ENCODE data around the gene TXNDC2. TPM values are rescaled to one million over a fixed set of nuclear protein-coding genes. Genes with fewer than 3 reads are reported as not detected.
"Not testable (repeated sequence)": the region's sequence is repeated elsewhere in the genome, so short reads cannot be mapped to it uniquely, and the experiment has no call there.

TXNDC2 gene
- under 0.01 TPM in 1 of 2 replicates, not detected in the other for total RNA-seq

DNA sequence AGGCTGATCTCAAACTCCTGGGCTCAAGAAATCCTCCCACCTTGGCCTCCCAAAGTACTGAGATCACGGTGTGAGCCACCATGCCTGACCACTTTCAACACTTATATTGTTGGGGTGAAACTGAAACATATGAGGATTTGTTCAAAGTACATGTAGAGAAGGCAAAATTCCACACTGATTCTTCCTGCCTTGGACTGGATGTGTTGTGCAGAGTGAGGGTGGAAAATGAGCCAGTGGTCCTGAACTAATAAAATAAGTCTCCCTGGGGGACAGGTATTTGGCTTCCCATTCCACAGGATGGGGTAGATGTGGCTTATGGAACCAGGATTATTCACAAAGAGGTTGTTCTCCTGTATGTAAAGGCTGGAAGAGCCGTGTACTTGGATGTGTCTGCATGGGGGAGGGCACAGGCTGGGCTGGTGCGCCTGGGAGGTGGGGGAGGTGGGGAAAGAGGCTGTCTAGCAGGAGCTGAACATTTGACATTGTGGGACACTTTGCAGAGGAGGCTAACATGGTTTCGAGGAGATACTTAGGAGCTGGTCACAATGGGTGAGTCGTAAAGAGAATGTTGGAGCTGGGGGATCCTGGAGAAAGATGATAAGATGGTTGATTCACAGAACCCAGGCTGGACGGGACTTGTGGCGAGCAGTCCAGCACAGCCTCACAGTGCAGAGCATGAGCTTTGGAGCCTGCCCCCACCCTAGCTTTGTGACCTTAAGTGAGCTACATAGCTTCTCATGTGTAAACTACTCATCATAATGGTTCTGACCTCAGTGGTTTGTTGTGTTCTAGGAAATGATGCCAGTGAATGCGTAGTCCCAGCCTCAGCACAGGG lies at the start of gene TXNDC2:
Gene TXNDC2, plus strand, starts transcription at position 804 of the 835 bp plus-strand sequence. CDS start 708 bp downstream, outside the sequence.
- DNase-seq (ENCODE audit: low read depth in 2 of 2): no peak

DNA sequence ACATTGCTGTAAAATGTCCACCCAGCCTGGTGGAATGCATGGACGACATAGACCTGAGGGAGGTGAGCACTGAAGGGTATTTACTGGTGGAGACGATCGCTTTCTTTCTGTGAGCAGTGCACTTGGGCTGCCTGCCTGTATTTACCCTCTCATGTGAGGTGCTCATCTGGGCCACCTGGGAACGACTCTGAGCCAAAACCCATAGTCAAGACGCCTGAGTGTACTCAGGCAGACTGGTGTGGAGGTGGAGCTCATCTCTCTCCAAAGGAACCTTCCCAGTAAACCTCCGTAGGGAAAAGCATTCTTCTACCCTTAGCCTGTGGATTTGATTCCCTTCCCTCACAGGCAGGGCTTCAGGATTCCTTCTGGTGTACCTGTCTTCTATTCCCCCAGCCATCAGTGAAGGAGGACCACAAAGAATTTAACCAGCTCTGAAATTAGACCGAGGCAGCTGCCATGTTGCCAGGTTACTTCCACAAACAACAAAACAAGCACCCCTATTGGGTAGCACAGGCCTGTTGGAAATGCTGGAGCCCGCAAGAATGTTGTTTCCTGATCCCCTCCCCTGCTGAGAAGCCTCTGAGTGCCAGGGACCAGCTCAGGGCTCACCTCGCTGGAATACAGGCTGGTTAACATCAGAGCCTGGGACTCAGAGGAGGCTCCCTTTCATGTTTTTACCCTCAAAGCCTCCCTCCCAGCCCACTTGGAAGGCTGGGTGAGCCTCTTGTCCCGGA lies 47.5 kb upstream of the TXNDC2 start:
- DNase-seq (ENCODE audit: low read depth in 2 of 2): no peak

DNA sequence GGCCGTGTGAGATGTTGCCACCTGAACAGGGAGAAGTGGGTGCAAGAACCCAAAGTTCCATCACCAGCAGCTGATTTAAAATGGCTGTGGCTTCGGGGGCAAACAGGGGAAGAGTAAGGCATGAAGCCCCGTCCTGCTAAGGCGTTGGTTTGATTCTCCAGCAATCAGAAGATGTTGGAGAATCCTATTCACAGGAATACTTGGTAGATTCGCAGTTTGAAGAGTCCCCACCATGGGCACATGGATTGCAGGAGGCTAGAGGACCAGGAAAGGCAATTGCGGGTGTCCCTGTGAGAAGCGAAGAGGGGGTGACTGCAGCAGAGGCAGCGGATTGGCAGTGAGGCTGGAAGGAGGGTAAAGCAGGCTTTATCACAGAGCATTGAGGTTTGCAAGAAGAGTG lies 46.6 kb upstream of the TXNDC2 start:
- no peak for DNase-seq (ENCODE audit: low read depth in 2 of 2)

DNA sequence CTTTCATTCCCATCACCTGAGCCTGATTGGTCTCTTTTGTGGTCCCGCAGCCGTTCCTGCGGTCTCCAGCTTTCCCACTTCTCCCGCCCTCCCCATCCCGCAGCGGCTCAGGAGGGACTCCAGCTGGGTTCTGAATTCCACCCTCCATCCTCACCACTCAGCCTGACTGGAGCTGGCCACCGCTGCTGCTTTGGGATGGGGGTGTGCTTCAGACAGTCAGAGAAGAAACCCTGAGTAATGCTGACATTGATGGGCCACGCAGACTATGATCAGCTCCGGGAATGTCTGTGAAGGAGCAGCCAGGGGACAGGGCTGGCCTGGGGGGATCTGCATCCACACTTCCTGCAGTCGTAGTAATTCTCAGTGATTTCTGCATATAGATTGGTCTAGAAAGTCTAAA lies 45.9 kb upstream of the TXNDC2 start:
- DNase-seq (ENCODE audit: low read depth in 2 of 2): no peak

DNA sequence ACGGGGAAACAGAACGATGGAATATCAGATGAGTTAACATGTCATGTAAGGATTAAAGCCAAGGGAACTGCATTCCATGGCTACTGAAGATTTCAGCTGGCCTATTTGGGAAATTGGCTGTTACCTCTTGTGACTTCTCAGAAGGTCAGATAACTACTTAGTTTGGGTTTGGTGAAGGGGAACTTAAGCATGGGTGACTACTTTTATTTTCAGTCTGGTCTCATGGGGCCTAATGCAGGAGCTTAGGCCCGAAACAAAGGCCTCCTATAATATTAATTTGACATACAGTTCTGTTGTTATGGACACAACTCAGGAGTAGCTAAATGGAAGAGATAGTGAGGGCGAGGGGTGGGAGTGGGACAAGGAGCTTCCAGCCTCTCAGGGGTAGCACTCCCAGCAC lies 44.0 kb upstream of the TXNDC2 start:
- DNase-seq (ENCODE audit: low read depth in 2 of 2): no peak

DNA sequence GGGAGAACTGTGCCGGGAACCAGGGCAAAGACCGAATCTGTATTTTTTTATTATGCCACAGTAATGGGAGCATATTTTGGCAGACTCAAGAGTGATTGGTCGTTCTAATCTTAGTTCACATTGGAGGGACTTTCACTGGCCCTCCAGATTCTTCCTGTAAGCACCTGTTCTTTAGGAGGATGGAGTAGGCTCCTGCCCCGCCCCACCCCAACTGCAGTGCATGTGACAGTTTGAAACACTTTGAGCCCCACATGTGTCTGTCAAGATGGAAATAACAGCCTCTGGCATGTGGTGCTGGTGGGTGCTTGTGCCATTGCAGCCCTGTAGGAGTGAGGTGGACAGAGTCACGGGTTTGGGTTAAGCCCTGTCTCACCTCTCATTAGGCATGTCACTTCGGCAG lies 43.3 kb upstream of the TXNDC2 start:
- DNase-seq (ENCODE audit: low read depth in 2 of 2): no peak

DNA sequence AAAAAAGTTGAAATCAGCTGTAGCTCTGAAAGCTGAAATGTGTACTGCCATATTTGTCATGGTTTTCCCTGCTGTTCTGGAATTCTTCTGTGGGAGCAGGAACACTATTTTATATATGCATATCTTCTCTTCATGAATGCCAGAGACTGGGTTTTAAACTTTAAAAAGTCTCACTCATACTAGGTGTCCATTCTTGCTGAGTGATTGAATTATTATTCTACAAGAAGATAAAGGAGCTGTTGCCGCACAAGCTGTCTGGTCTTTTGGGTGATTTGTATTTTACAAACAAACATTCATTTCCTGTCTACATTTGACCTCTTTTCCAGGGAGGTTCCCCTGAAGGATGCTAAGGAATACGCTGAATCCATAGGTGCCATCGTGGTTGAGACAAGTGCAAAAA lies 40.5 kb upstream of the TXNDC2 start:
- DNase-seq (ENCODE audit: low read depth in 2 of 2): peak in 1 of 2 donors; percentile 25

DNA sequence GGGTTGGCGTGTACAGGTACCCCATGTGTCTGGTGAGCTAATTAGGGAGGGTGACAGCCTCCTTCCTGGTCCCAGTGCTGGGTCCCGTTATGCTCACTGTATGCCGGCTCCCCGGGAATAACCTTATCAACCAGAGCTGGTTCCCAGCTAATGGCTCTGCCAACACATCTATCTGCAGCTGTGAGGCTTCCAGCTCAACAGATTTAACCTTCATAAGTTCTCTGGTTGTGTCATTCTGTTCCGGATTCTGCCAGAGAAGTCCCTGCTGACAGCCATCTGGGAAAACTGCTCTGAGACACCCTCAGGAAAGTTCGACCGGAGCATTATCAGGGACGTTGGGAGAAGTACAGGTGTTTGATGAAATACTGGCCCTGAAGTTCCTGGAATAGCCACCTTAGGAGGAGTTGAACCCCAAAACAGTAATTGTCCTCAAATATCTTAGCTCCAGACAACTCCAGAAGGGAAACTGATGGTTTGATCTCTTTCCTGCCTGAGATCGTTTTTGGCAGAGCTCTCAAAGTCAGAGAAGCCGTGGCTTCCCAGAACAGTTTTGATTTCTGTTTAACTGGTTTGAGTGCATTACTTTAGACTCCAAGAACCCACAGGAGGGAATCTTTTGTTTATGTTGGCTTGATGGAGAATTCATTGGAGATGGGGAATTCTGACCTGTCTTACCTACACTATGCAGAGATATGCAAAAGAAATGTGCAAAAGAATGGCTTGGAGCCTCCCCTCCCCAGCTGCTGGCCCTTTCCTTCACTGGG lies 39.4 kb upstream of the TXNDC2 start:
- DNase-seq (ENCODE audit: low read depth in 2 of 2): peak; percentile 33 to 60

DNA sequence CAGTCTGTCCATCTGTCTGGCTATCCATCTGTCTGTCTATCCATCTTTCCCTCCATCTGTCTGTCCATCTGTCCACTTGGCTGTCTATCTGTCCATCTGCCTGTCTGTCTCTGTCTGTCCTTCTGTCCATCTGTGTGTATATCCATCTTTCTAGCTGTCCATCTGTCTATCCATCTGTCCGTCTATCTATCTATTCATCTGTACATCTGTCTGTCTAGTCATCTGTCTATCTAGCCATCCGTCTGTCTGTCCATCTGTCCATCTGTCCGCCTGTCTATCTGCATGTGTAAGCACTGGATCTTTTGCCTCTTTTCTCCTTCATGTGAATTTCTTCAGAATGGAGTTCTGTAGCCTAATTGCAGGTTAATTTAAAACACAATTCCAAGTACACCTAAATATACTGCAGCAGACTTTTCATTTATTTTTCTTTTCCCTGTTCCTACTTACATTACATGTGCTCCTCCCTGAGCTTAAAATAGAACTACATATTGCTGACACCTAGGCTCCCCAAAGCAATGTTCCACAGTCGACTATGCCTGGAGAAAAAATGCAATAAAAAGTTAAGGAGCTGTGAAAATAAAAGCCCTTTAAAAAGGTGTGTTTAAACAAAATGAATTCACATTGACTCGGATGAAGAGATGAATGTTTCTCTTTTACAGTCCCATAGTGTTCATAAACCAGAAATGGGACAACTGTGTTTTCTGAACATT lies 37.4 kb upstream of the TXNDC2 start:
- no peak for DNase-seq (ENCODE audit: low read depth in 2 of 2)

DNA sequence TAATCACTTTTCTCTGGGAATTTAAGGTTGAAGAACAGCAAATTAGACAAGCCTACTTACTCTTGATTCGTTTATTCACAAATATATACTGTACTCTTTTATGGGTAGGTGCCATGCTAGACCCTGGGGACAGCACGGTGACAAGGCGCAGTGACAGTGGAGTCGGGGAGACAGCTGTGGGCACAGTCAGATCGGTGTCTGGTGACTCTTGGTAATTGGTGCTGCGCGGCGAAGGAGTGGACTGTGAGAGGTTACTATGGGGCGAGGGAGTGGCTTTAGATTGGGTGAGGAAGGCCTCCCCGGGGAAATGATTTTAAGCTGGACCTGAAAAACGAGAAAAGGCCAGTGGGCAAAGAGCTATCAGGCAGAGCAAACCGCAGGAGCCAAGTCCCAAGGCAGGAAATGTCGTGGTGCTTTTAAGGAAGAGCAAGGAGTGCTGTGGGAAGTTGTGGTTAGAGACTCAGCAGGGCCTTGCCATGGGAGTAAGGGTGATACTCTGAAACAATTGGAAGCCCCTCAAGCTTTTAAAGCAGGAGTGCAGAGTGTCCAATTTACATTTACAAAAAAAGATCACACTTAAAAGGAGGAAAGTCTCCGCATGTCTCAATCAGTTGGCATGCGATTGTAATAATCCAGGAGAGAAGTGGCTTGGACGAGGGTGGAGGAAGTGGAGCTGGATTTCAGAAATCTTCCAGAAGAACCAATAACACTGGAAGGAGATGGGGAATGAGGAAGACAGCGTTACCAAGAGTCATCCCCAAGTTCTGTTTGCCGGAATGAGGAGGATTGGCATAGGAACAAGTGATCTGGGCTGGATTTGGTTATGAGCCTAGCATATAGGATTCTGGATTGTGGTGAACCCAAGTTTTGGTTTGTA lies 36.1 kb upstream of the TXNDC2 start:
- DNase-seq (ENCODE audit: low read depth in 2 of 2): peak in 1 of 2 donors; percentile 69

DNA sequence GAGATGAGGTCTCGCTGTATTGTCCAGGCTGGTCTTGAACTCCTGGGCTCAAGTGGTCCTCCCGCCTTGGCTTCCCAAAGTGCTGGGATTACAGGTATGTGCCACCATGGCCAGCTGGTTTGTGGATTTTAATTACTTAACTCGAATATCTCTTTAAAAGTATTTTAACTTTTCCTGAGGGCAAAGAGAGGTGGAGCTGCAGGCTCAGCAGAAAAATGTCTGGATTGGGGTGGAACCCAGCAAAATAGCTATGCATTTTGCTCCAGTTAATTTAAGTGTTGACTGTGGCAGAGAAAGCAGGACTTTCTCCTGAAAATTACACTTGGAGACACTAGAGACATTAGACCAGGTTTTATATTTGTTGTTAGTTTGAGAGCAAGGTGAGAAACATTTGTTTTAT lies 35.5 kb upstream of the TXNDC2 start:
- no peak for DNase-seq (ENCODE audit: low read depth in 2 of 2)

DNA sequence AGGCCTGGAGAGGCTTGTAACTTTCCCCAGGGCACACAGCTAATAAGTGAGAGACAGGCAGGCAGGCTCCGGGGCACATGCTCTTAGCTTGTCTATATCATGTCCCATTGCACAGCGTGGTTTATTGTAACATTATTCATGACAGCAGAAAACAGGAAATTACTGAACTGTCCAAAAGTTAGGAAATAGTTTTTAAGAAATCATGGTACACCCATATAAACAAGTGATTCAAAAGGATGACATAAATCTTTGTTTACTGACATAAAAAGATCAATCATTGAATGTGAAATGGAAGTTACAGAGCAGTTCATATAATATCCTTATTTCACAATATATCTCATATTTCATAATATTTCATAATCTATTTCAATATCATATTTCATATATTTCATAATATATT lies 34.3 kb upstream of the TXNDC2 start:
- DNase-seq (ENCODE audit: low read depth in 2 of 2): peak in 1 of 2 donors; percentile 37

DNA sequence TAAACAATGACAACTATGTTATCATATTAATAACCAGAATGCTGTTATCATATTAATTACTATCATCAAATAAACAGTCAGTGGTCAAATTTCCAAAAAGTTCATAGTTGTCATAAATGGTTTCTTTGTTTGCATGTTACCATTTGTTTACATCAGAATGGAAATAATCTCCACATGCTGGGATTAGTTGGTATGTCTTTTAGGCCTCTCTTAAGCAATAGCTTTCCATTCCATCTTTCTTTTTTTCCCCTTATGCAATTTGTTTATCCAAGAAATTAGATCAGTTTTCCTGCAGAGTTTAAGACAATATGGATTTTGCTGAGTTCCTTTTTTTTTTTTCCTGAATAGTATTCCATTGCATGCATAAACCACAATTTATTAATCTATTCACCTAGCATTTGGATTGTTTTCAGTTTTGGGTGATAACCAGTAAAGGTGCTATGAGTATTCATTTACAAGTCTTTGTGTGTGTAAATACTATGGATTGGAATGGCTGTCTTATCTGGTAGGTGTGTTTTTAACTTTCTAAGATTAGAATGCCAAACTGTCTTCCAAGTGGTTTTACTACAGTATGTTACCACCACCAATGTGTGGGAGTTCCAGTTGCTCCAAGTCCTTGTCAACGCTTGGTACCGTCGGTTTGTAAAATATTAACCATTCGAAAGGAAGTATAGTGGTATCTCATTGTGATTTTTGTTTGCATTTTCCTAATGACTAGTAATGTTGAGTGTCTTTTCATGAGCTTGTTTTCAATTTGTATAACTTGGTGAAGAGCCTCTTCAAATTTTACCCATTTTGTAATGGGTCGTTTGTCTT lies 33.3 kb upstream of the TXNDC2 start:
- DNase-seq (ENCODE audit: low read depth in 2 of 2): no peak

DNA sequence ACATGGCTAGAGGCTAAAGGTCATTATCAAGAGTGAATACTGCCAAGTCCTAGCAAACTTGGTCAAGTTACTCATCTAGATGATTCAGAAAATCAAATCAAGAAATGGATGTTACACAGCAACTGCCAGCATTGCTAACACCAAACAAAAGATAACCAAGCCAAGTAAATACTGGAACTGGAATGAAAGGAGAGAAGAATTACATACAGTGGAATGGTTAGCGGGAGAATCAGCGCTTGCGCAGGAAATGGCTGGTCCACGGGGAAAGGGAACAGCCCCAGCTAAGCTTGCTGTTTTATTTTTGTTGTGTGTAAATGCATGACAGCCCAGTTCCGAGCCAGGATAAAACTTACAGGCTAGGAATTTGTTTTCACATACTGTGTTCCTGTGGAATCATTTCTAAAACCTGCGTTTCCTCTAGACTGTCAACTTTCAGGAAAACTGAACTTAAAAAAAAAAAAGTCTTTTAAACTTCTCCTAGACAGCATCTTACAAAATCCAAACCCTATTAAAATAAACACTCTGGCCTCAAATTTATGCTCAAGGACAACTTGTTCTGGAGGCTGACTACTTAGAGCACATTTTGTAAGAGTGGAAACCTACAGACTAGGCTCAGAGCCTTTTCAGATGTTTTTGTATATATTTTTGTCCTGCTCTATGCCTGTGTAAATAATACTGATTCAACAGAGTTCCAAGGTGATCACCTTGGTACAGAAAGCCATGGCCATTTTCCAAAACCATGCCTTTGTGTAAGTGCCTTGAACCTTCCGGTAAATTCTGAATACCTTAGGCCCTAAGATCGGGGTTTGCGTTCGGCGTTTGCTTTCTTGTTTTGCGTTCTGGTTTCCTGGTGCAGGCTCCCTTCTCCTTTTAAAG lies 30.7 kb upstream of the TXNDC2 start:
- peak; percentile 6 to 40 for DNase-seq (ENCODE audit: low read depth in 2 of 2)

DNA sequence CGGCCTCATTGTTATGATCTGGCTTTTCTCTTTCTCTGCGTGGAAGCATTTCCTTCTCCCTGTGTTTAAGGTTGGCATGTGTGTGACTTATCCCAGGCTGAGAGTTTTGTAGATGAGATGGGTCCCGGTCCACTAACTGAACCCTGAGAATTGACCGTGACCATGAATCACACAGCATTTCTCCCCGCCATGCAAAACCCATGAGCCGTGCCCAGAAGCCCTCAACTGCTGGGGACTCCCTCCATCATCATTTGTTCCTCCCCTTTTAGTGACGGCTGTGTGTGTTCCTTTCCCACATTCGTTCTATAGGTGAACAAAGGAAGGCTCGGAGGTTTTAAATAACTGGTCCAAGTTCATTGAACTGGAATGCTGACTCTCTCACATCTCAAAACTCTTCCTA lies 30.1 kb upstream of the TXNDC2 start:
- no peak for DNase-seq (ENCODE audit: low read depth in 2 of 2)

DNA sequence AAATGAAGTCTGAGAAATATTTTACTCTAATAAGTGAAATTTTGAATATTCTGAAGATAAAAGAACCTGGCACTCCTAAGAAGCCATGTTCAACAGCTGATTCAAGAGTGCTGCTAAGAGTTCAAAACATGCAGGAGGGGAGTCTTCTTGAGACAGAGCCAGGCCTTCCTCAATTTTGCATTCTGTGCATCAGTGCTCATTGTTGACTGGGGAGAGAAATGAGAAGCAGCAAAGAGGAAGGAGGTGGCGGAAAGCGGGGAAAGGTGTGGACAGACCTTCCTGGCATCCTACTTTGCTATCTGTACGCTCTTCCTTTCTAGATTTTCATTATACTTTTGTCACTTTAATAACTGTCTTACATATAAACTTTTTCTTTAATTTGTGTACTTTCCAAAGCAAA lies 29.7 kb upstream of the TXNDC2 start:
- no peak for DNase-seq (ENCODE audit: low read depth in 2 of 2)

DNA sequence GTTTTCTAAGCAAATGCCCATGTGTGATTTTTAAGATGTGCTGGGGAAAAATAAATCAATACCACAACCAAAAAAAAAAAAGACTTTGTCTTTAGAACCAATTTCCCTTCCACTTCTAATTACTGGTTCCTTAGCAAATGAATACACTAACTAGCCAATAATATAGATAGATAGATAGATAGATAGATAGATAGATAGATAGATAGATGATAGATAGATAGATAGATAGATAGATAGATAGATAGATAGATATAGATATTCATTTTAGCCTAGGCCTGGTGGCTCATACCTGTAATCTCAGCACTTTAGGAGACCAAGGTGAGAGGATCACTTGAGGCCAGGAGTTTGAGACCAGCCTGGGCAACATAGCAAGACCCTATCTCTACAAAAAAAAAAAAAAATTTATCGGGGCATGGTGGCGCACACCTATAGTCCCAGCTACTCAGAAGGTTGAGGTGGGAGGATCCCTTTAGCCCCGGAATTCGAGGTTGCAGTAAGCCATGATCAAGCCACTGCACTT lies 28.2 kb upstream of the TXNDC2 start:
- DNase-seq (ENCODE audit: low read depth in 2 of 2): not testable (repeated sequence)

DNA sequence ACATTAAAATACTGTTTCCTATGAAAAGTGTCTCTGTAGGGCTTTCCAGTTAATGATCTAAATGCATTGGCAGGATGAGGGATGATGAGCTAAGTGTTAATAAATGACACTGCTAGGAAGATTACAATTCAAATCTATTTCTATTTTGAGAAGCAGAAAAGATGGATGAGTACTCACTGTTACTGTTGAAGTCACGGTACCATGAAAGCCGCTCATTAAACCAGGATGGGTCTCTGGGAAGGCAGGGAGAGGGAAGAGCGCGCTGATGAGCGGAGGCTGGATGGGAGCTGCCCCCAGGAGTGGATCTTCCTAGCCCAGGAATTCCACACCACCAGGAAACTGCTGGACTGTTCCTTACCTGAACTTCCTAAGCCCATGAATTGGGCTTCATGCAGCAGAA lies 27.1 kb upstream of the TXNDC2 start:
- DNase-seq (ENCODE audit: low read depth in 2 of 2): no peak
